H9 (cell line): ENCODE results near the gene ALG9. TPM values are rescaled to one million over a fixed set of nuclear protein-coding genes. Genes with fewer than 3 reads are reported as not detected.

Experiments
- DNase-seq: peaks from one replicate; pipeline ENCODE4 v3.0.0-alpha.2; 2017
- H2AFZ ChIP-seq: one replicate; pipeline ENCODE4 v1.6.1; 2013; ENCODE audit warnings: mild to moderate bottlenecking, low read length, control low read depth, moderate library complexity
- H2AK5ac ChIP-seq: 2 replicates; pipeline ENCODE4 v1.6.1; 2013; ENCODE audit warnings: low read length, control low read depth, mixed read lengths; ENCODE audit not compliant: insufficient read length
- H2BK120ac ChIP-seq: one replicate; pipeline ENCODE4 v1.6.1; 2013; ENCODE audit warnings: low read depth, mild to moderate bottlenecking, low read length, control low read depth, inconsistent platforms; ENCODE audit not compliant: poor library complexity, severe bottlenecking
- H2BK12ac ChIP-seq: 2 replicates; pipeline ENCODE4 v1.6.1; 2013; ENCODE audit warnings: low read length, control low read depth, mixed read lengths, low read depth; ENCODE audit not compliant: insufficient read length
- H2BK15ac ChIP-seq: 2 replicates; pipeline ENCODE4 v1.6.1; 2013; ENCODE audit warnings: low read depth, low read length, control low read depth
- H2BK20ac ChIP-seq: one replicate; pipeline ENCODE4 v1.6.1; 2013; ENCODE audit warnings: low read depth, mild to moderate bottlenecking, low read length, control low read depth, inconsistent platforms; ENCODE audit not compliant: poor library complexity, severe bottlenecking
- H2BK5ac ChIP-seq: 2 replicates; pipeline ENCODE4 v1.6.1; 2013; ENCODE audit warnings: low read length, control low read depth, mixed read lengths; ENCODE audit not compliant: insufficient read length
- H3K14ac ChIP-seq: 2 replicates; pipeline ENCODE4 v1.6.1; 2013; ENCODE audit warnings: low read length, control low read depth; ENCODE audit not compliant: insufficient read depth
- H3K18ac ChIP-seq: 2 replicates; pipeline ENCODE4 v1.6.1; 2013; ENCODE audit warnings: low read depth, mild to moderate bottlenecking, mixed read lengths, low read length, control low read depth; ENCODE audit not compliant: insufficient read length
- H3K23ac ChIP-seq: 2 replicates; pipeline ENCODE4 v1.6.1; 2013; ENCODE audit warnings: low read length, control low read depth, mixed read lengths, low read depth; ENCODE audit not compliant: insufficient read length
- H3K23me2 ChIP-seq: 2 replicates; pipeline ENCODE4 v1.6.1; 2013; ENCODE audit warnings: low read depth, mild to moderate bottlenecking, mixed read lengths, low read length, control low read depth; ENCODE audit not compliant: insufficient read length, poor library complexity, severe bottlenecking
- H3K27ac ChIP-seq: 2 replicates; pipeline ENCODE4 v1.5.1; 2013; ENCODE audit warnings: low read length, control low read depth, mixed read lengths, low read depth; ENCODE audit not compliant: insufficient read length
- H3K27me3 ChIP-seq: 2 replicates; pipeline ENCODE4 v1.6.1; 2013; ENCODE audit warnings: low read length, control low read depth, inconsistent platforms; ENCODE audit not compliant: insufficient read depth
- H3K4ac ChIP-seq: 2 replicates; pipeline ENCODE4 v1.6.1; 2013; ENCODE audit warnings: low read depth, mild to moderate bottlenecking, control low read depth, inconsistent platforms, low read length, moderate library complexity
- H3K4me1 ChIP-seq: 2 replicates; pipeline ENCODE4 v1.6.1; 2013; ENCODE audit warnings: low read length, control low read depth, inconsistent platforms; ENCODE audit not compliant: insufficient read depth
- H3K4me2 ChIP-seq: 2 replicates; pipeline ENCODE4 v1.6.1; 2013; ENCODE audit warnings: low read length, control low read depth, mixed read lengths; ENCODE audit not compliant: insufficient read length, insufficient read depth
- H3K56ac ChIP-seq: 2 replicates; pipeline ENCODE4 v1.6.1; 2013; ENCODE audit warnings: low read depth, mild to moderate bottlenecking, mixed read lengths, low read length, control low read depth; ENCODE audit not compliant: insufficient read length
- H3K79me1 ChIP-seq: 2 replicates; pipeline ENCODE4 v1.6.1; 2013; ENCODE audit warnings: low read depth, mild to moderate bottlenecking, moderate library complexity, low read length, control low read depth, inconsistent platforms; ENCODE audit not compliant: insufficient read depth, poor library complexity, severe bottlenecking
- H3K79me2 ChIP-seq: 2 replicates; pipeline ENCODE4 v1.6.1; 2013; ENCODE audit warnings: low read length, control low read depth, inconsistent platforms; ENCODE audit not compliant: insufficient read depth
- H3K9ac ChIP-seq: 2 replicates; pipeline ENCODE4 v1.6.1; 2013; ENCODE audit warnings: low read length, control low read depth, mixed read lengths; ENCODE audit not compliant: insufficient read length; ENCODE audit errors: extremely low read depth
- H3K9me3 ChIP-seq: one replicate; pipeline ENCODE4 v1.6.1; 2013; ENCODE audit warnings: low read depth, low read length, inconsistent platforms; ENCODE audit not compliant: control insufficient read depth
- H3T11ph ChIP-seq: one replicate; pipeline ENCODE4 v1.6.1; 2013; ENCODE audit warnings: mild to moderate bottlenecking, low read length, control low read depth, inconsistent platforms
- H4K20me1 ChIP-seq: one replicate; pipeline ENCODE4 v1.6.1; 2013; ENCODE audit not compliant: control insufficient read depth, insufficient read length, insufficient read depth
- H4K5ac ChIP-seq: 2 replicates; pipeline ENCODE4 v1.6.1; 2013; ENCODE audit warnings: low read depth, mild to moderate bottlenecking, mixed read lengths, low read length, control low read depth; ENCODE audit not compliant: insufficient read length
- H4K8ac ChIP-seq: replicated peaks from 2 replicates; pipeline ENCODE4 v1.6.1; 2013; ENCODE audit warnings: low read length, control low read depth, mixed read lengths, low read depth; ENCODE audit not compliant: insufficient read length
- H4K91ac ChIP-seq: 2 replicates; pipeline ENCODE4 v1.6.1; 2013; ENCODE audit warnings: low read depth, mild to moderate bottlenecking, moderate library complexity, mixed read lengths, low read length, control low read depth; ENCODE audit not compliant: insufficient read length
- H3K27ac Mint-ChIP-seq, 3 experiments: 2 replicates in 2 of 3; 3 replicates in 1 of 3; pipeline ENCODE4 v1.8.0; 2020 to 2021; ENCODE audit warnings: mixed read lengths in 3 of 3, mild to moderate bottlenecking in 1 of 3, moderate library complexity in 1 of 3
- H3K27me3 Mint-ChIP-seq: 2 replicates; pipeline ENCODE4 v1.8.0; 2021; ENCODE audit warnings: low read depth, mild to moderate bottlenecking, moderate library complexity, mixed read lengths
- H3K36me3 Mint-ChIP-seq, 3 experiments: 2 replicates in 2 of 3; 3 replicates in 1 of 3; pipeline ENCODE4 v1.8.0; 2020 to 2021; ENCODE audit warnings: low read depth in 3 of 3, mixed read lengths in 3 of 3; ENCODE audit not compliant: insufficient read depth in 1 of 3
- H3K4me1 Mint-ChIP-seq, 2 experiments: 2 replicates each; pipeline ENCODE4 v1.8.0; 2020; ENCODE audit warnings: mixed read lengths in 2 of 2
- H3K4me3 Mint-ChIP-seq, 2 experiments: 2 replicates in 1 of 2; 3 replicates in 1 of 2; pipeline ENCODE4 v1.8.0; 2020 to 2021; ENCODE audit warnings: mild to moderate bottlenecking in 2 of 2, mixed read lengths in 2 of 2, moderate library complexity in 1 of 2
- H3K9me3 Mint-ChIP-seq, 2 experiments: 2 replicates in 1 of 2; 3 replicates in 1 of 2; pipeline ENCODE4 v1.8.0; 2020; ENCODE audit warnings: mild to moderate bottlenecking in 2 of 2, mixed read lengths in 2 of 2, moderate library complexity in 1 of 2
- CTCF ChIP-seq: fragments of 200-600 bp; sonication (generic); conservative IDR thresholded peaks from 3 replicates; pipeline ENCODE4 v1.8.0; 2021; ENCODE audit warnings: antibody characterized with exemption, mild to moderate bottlenecking
- WGBS: extraction: QIAGEN DNeasy Blood & Tissue Kit; methylation state at CpG from one replicate; pipeline ENCODE4 v1.1.7; 2013; ENCODE audit warnings: missing lambda C conversion rate, low lambda C conversion rate, mixed read lengths; ENCODE audit not compliant: insufficient read length; ENCODE audit errors: extremely low coverage; 5-methylcytosine and 5-hydroxymethylcytosine counted together
- total RNA-seq: library from RNA; stranded (reverse); gene quantifications from 2 replicates; pipeline ENCODE4 v1.2.1, GENCODE V29; 2021

Gene ALG9
- total RNA-seq, 1 experiment from 2014 or later, result 26.0 TPM

- no peak overlapping the region for H3K18ac ChIP-seq
- no peak overlapping the region for H2BK5ac ChIP-seq
- H2BK15ac ChIP-seq, result no peak overlapping the region
- peaks cover 2 to 12% (median 10%) of the 10 kb centered on the region in 3 experiments; a peak in 4 of 7 replicates for H3K36me3 Mint-ChIP-seq
- no peak overlapping the region for H4K5ac ChIP-seq
- H3K27ac ChIP-seq, result no peak overlapping the region
- no peak overlapping the region for H3T11ph ChIP-seq
- no peak overlapping the region for H3K4me2 ChIP-seq
- no peak overlapping the region for H2BK120ac ChIP-seq
- no peak for TF ChIP-seq CTCF
- no peaks in the 10 kb centered on the region for H4K20me1 ChIP-seq
- no peak overlapping the region for H2BK12ac ChIP-seq
- H2AFZ ChIP-seq, result no peak overlapping the region
- no peak overlapping the region for H3K4ac ChIP-seq
- H3K27me3 Mint-ChIP-seq, result no peaks in the 10 kb centered on the region
- no peaks in the 10 kb centered on the region for H3K4me1 ChIP-seq
- H3K4me1 Mint-ChIP-seq, result peaks cover 12 to 14% of the 10 kb centered on the region in 2 experiments
- H3K23me2 ChIP-seq, result no peaks in the 10 kb centered on the region
- no peaks in the 10 kb centered on the region for H3K27me3 ChIP-seq
- H3K9ac ChIP-seq, result no peak overlapping the region
- no CpG with 5 or more reads among the region's 2 CpGs for WGBS
- no peak overlapping the region for H3K56ac ChIP-seq
- H3K4me3 Mint-ChIP-seq, result no peak overlapping the region
- no peaks in the 10 kb centered on the region for H3K79me2 ChIP-seq
- H3K23ac ChIP-seq, result no peak overlapping the region
- H3K9me3 ChIP-seq, result no peaks in the 10 kb centered on the region
- no peak overlapping the region for H3K14ac ChIP-seq
- H3K79me1 ChIP-seq, result no peaks in the 10 kb centered on the region
- no peak overlapping the region for H4K91ac ChIP-seq
- no peak for DNase-seq
- H2BK20ac ChIP-seq, result no peak overlapping the region
- H4K8ac ChIP-seq, result no peak overlapping the region
- no peak overlapping the region for H2AK5ac ChIP-seq
- peak overlapping the region in 1 of 3 experiments; percentile 50; a peak in 2 of 7 replicates for H3K27ac Mint-ChIP-seq
- H3K9me3 Mint-ChIP-seq, result no peaks in the 10 kb centered on the region
Observed at GRCh38 chr11:111846063-111846462, 25.3 kb downstream of the ALG9 start.
